GM20431 (cell line): ENCODE results near the gene LONRF2.

ENCODE experiments used
- in situ Hi-C: fragments of 300-500 bp; cut with MseI, MboI; formaldehyde crosslinking; loops from one replicate; pipeline ENCODE4 v1.15.0; 2020; ENCODE audit warnings: low sequenced_read_pairs; ENCODE audit not compliant: unreplicated experiment

The LONRF2 gene

DNA sequence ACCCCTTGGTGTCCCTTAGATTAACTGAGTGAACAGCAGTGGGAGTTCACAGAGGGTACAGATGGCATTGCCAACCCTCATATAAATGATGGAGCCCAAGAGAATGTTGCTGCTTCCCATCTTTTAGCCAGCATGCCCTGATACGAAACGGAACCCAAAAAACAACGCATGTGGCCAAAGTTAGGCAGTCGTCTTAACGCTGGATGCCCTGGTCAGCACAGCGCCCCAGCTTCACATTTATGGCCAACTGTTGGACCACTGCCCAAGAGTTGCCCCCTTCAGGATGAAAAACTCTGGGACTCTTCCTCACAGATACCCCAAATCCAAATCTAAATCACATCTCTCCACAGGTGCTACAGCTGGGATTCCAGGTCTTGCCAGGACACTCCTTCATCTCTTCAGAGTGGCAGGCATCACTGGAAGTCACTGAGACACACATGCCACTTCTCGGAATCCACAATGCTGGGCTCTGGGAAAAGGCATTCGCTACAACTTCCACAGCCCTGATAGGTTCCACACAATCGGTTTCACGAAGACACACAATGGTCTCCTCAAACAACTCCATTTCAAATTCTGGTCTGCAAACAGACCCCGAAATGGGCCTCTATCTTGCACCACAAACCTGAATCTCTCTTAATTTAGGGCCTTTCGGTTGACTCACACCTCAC lies 44.6 kb downstream of the LONRF2 start:
- in situ Hi-C loops: no loop called here

GRCh38 chr2:100276716-100277115 lies 45.6 kb downstream of the LONRF2 start:
- in situ Hi-C loops: no loop called here

DNA sequence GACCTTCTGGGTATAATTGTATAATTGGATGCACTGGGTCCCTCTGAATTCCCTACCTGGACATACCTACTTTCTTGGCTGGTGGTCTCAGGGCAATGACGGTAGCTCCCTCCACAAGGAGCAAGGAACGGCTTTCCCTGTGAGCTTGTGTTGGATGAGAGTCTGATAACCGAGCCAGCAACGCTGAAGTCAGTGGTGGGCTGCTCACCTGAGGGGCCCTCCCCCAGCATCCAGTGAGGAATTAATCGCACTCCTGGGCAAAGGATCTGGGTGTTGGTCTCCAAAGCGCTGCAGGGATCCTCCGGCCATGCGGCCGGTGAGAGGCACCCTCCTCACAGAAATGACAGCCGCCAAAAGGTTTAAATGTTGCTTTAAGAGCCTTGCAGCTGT lies 47.1 kb downstream of the LONRF2 start:
- in situ Hi-C loops: no loop called here

- in situ Hi-C loops: loop anchor here (25.0 kb wide), 1 partner anchor 113 kb away; no protein-coding TSS in a partner anchor
These were observed 47.6 kb downstream of the LONRF2 start for GRCh38 chr2:100274566-100275199.

DNA sequence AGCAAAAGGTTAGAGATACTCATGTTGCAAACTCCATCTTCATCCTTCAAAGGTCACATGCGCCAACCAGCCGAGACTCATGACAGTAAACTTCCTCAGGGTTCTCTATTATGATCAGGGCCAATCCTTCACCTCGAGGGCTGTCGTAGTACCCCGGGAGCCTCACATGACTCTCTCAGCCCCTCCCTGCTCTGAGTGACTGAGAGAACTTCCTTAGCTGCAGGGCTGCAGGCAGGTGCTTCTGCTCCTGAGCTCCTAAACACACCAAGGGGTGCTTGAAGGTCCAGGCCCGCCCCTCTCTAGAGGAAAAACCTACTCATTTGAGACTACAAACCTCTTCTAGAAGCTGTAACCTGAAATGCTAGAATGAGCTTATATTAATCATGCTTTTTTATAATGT lies 48.2 kb downstream of the LONRF2 start:
- in situ Hi-C loops: loop anchor here (25.0 kb wide), 1 partner anchor 113 kb away; no protein-coding TSS in a partner anchor

- in situ Hi-C loops: loop anchor here (25.0 kb wide), 1 partner anchor 114 kb away; no protein-coding TSS in a partner anchor
These were observed 48.9 kb downstream of the LONRF2 start for GRCh38 chr2:100273387-100273786.

DNA sequence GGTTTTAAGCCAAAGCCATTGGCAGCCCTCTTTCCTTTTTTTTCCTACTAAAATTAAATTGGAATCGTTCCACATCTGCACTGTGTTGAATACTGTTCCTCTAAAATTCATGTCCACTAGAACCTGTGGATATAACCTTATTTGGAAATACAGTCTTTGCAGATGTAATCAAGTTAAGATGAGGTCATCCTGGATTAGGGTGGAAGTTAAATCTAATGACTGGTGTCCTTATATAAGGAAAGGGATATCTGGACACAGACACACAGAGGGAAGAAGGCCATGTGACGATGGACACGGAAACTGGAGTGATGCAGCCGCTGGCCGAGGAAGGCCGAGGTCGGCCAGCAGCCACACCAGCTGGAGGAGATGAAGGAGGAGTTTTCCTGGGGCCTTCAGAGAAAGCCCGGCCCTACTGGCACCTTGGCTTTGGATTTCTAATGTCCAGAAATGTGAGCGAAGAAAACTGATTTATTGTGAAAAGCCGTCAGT lies 49.4 kb downstream of the LONRF2 start:
- in situ Hi-C loops: loop anchor here (25.0 kb wide), 1 partner anchor 114 kb away; no protein-coding TSS in a partner anchor

DNA sequence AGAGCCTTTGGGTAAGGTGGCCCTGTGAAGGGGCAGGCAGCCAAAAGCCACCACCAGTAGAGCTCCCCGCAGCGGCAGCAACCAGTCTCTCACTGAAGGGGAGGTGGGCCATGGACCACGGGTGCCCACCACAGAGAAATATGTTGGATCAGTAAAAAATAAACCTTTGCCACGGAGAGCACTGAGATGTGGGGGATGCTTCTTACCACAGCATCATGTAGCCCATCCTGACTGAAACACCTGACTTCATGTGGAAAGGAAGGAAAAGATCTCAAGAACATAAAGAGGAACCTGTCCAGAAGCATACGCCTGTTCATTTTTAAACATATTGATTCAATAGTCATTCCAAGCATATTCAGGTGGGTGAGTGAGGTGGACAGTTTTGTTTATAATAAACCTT lies 51.1 kb downstream of the LONRF2 start:
- in situ Hi-C loops: loop anchor here (25.0 kb wide), 1 partner anchor 116 kb away; no protein-coding TSS in a partner anchor

DNA sequence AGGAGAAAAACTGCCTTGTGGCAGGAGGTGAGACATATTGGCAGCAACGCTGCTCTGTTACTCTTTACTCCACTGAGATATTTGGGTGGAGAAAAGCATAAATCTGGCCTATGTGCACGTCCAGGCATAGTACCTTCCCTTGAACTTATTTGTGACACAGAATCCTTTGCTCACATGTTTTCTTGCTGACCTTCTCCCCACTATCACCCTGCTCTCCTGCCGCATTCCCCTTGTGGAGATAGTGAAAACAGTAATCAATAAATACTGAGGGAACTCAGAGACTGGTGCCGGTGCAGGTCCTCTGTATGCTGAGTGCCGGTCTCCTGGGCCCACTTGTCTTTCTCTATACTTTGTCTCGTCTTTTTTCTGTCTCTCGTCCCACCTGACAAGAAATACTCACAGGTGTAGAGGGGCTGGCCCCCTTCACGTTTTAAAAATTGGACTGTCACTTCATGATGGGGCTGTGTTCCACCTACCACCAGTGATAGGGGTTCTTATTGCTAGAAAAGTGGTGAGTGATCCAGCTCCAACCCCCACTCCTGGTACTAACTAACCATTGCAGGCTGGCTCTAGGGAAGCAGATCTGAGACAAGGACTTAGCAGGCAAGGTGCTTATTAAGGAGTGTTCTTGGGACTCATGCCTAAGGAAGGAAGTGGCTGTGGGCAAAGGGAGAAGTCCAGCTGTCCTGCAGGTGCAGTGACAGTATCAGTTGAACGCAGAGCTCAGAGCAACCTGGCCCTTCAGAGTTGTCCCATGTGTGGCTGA lies 51.7 kb downstream of the LONRF2 start:
- in situ Hi-C loops: loop anchor here (25.0 kb wide), 1 partner anchor 117 kb away; no protein-coding TSS in a partner anchor

- in situ Hi-C loops: loop anchor here (25.0 kb wide), 1 partner anchor 117 kb away; no protein-coding TSS in a partner anchor
These were observed 52.4 kb downstream of the LONRF2 start for GRCh38 chr2:100269889-100270288.

GRCh38 chr2:100268986-100269385 lies 53.3 kb downstream of the LONRF2 start:
- in situ Hi-C loops: loop anchor here (25.0 kb wide), 1 partner anchor 118 kb away; no protein-coding TSS in a partner anchor

DNA sequence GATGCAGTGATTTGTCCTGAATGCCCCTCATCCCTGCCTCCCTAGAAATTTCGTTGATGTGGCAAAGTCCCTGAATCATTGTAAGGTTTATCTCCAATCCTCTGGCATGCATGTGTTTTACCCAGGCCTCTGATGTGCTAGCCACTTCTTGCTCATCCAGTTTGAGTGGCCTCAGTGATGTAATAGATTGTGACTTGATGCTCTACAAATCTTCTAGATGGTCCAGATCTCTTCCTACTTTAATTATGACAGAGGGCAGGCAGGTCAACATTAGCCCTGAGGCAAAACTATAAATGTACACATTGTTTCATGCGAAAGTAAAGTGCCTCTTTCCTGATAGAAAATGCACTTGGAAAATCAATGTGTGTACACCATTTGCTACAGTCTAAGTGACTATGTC lies 54.5 kb downstream of the LONRF2 start:
- in situ Hi-C loops: loop anchor here (25.0 kb wide), 1 partner anchor 120 kb away; no protein-coding TSS in a partner anchor

DNA sequence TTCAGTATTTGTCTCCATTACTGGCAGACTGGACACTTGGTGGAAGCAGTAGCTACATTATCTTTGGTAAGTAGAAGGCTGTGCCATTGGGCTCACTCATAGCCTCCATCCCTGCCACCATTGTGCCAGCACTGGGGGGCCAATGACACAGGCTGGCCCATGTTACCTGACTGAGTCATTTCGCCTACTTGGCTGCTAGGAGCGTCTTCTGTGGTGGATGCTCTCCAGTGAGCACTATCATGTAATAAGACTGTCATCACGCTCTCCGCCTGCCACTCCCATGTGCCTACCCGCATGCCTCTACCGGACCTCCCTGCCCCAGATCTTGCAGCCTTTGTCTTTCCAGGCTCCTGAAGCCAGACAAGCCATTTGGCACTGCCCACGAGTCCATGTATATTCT lies 56.2 kb downstream of the LONRF2 start:
- in situ Hi-C loops: loop anchor here (25.0 kb wide), 1 partner anchor 121 kb away; no protein-coding TSS in a partner anchor

GRCh38 chr2:100265226-100265625 lies 57.1 kb downstream of the LONRF2 start:
- in situ Hi-C loops: loop anchor here (25.0 kb wide), 1 partner anchor 122 kb away; no protein-coding TSS in a partner anchor

- in situ Hi-C loops: loop anchor here (25.0 kb wide), 1 partner anchor 123 kb away; no protein-coding TSS in a partner anchor
These were observed 57.6 kb downstream of the LONRF2 start for GRCh38 chr2:100264651-100265050.

DNA sequence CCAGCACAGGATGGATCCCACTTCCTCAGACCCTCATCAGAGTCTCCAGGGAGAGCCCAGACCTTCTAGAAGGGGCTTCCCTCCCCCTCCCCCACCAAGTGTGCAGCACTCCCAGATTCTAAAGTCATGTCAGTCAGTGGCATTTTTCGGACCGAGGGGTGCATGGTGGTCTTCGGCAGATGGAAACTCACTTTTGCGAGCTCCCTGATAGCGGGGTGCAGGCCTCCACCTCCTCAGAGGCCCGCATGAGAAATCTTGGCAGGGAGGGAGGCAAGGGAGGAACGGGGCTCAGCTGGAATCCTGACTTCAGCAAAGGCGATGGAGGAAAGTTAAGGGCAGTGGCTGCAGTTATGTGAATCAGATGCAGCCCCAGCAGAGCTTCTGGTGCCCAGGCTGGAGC lies 58.2 kb downstream of the LONRF2 start:
- in situ Hi-C loops: loop anchor here (25.0 kb wide), 1 partner anchor 123 kb away; no protein-coding TSS in a partner anchor

DNA sequence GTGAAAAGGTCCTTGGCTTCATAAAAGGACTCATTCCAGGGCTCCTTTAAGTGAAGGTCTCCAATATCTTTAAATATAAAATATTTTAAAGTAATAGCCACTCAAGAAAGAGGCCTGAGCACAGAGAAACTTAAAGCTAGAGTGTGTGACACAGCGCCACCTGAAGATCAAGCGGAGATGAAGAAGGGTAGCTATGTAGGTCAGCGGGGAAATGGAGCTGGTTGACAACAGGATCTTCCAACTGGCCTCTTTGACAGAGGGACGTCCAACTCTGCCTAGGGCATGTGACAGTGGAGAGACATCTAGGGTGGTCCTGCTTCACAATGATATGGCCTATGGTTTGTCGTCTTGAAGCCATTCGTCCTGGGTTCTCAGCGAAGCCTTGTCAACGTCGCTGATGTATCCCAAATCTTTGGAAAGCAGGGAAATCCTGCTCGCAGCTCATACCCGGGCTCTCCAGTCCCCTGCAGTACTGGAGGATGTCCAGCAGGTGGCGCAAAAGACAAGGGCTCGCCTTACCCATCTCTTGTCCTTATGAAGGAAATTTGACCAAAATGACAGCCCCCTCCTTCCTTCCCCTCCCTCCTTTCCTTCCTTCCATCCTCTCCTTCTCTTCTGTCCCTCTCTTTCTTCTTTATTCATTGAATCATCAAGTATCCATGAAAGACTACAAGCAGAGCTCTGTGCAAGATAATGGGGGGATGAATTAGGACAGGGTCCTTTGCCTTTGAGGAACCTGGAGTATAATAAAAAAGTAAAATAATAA lies 59.6 kb downstream of the LONRF2 start:
- in situ Hi-C loops: loop anchor here (25.0 kb wide), 1 partner anchor 125 kb away; no protein-coding TSS in a partner anchor

DNA sequence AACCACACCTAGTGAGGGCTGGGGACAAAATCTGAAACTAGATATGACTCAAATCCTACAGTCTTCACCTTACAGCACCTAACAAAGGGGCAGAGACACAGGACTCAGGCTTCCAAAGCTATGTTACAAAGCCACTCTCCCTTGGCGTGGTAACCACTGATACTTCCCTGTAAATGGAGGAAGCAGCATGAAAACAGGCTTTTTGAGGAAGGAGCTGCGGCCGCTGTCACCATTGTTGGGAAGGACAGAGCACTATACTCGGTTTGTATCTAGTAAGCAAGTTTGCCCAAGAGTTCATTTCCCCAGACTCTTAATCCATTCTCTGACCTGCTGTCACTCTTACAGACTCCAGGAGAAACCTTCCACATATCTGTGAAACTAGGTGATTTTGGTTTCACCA lies 60.3 kb downstream of the LONRF2 start:
- in situ Hi-C loops: loop anchor here (25.0 kb wide), 1 partner anchor 125 kb away; no protein-coding TSS in a partner anchor
